IPS-11a (cell line): ENCODE measurements around the gene ARID5A.
"Not testable (repeated sequence)": the region's sequence is repeated elsewhere in the genome, so short reads cannot be mapped to it uniquely, and the experiment has no call there.

Source experiments
- H3K4me3 ChIP-seq: one replicate; pipeline ENCODE4 v1.5.1; 2013; ENCODE audit warnings: low read depth, low read length, control low read depth

The ARID5A gene, protein sequence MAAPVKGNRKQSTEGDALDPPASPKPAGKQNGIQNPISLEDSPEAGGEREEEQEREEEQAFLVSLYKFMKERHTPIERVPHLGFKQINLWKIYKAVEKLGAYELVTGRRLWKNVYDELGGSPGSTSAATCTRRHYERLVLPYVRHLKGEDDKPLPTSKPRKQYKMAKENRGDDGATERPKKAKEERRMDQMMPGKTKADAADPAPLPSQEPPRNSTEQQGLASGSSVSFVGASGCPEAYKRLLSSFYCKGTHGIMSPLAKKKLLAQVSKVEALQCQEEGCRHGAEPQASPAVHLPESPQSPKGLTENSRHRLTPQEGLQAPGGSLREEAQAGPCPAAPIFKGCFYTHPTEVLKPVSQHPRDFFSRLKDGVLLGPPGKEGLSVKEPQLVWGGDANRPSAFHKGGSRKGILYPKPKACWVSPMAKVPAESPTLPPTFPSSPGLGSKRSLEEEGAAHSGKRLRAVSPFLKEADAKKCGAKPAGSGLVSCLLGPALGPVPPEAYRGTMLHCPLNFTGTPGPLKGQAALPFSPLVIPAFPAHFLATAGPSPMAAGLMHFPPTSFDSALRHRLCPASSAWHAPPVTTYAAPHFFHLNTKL

GRCh38 chr2:96536445-96537065 is at the start of gene ARID5A:
Gene ARID5A, plus strand, starts transcription at chr2:96536752. Its CDS starts 75 bp downstream, at chr2:96536827.
- H3K4me3 ChIP-seq = peak within 1 kb of the TSS; percentile 39

GRCh38 chr2:96489261-96489660 is 47.3 kb upstream of the ARID5A start:
- no peak overlapping the region for H3K4me3 ChIP-seq

DNA sequence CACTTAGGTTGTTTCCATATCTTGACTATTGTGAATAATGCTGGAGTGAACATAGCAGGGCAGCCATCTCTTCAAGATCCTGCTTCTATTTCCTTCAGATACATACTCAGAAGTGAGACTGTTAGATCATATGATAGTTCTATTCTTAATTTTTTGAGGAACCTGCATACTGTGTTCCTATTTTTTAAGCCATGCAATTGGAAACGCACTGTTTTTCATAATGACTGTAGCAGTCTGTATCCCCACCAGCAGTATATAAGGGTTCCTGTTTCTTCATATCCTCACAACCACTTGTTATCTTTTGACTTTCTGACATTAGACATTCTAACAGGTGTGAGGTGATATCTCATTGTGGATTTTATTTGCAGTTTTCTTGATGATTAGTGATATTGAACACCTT is 46.9 kb upstream of the ARID5A start:
- no peak overlapping the region for H3K4me3 ChIP-seq

DNA sequence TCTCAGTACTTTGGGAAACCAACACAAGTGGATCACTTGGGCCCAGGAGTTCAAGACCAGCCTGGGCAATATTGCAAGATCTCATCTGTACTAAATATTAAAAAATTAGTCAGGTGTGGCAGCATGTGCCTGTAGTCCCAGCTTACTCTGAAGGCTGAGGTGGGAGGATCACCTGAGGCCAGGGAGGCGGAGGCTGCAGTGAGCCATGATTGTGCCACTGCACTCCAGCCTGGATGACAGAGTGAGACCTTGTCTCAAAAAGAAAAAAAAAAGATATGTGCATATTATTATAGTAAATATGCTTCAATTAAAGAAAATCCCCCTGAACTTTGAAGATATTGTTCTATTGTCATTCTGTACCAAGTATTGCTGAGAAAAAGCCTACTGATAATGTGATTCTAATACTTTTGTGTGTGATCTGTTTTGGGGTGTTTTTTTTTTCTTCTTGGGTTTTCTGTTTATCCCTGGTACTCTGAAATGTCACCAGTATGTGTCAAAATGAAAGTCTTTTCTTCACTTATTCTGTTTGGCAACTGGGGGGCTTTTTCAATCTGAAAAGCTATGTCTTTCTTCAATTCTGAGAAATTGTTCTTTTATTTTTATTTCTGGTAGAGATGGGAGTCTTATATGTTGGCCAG is 44.6 kb upstream of the ARID5A start:
- H3K4me3 ChIP-seq = no peak overlapping the region

DNA sequence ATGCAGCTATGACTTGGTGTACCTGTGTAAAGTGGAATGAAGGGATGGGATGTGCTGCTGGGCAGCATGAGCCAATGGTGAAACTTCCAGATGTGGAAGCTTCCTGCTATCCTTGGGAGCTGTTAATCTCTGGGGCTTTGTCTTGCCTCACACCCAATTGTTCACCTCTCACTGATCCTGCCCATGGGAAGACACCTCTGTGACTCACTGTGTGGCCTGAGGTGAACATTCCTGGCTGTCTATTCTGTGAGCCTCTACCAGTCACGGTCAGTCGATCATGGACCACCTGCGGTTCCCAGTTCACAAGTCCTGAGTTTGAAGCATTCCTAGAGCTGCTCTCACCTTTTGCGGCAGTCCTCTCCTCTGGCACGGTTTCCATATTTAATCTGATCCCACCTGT is 43.5 kb upstream of the ARID5A start:
- no peak overlapping the region for H3K4me3 ChIP-seq

DNA sequence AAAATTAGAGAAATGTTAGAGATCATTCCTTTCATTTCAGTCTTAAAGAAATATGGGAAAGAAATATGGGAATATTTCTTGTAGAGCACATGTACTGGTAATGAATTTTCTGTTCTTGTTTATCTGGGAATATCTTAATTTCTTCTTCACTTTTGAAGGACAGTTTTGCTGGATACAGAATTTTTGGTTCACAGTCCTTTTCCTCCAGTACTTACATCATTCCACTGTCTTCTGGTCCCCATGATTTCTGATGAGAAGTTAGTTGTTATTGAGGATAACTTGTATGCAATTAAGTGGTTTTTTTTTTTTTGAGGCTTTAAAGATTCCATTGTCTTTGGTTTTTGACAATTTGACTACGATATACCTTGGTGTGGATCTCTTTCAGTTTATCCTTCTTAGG is 42.4 kb upstream of the ARID5A start:
- no peak overlapping the region for H3K4me3 ChIP-seq

- no peak overlapping the region for H3K4me3 ChIP-seq
Measured at GRCh38 chr2:96495982-96496629, 40.4 kb upstream of the ARID5A start.

DNA sequence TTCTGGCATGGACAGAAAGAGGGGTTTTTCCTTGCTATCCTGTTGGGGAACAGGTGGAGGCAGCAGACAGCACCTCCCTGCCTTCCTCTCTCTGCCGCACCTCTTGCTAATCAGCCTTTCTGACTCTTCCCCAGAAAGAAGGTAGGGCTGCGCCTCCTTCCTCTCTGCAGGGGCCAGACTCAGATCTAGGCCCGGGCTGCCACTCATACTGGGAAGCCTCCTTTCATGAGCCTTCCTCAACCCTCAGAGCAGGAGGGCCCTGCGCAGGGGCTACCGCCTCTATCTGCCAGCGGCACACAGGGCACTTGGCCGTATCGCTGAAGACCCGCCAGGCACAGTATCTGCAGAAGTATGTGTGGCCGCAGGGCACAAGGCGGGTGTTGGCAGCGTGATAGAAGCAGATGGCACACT is 38.5 kb upstream of the ARID5A start:
- no peak overlapping the region for H3K4me3 ChIP-seq

GRCh38 chr2:96498611-96499010 is 37.9 kb upstream of the ARID5A start:
- H3K4me3 ChIP-seq = not testable (repeated sequence)

- H3K4me3 ChIP-seq = no peak overlapping the region
Measured at GRCh38 chr2:96499061-96499960, 37.2 kb upstream of the ARID5A start.

DNA sequence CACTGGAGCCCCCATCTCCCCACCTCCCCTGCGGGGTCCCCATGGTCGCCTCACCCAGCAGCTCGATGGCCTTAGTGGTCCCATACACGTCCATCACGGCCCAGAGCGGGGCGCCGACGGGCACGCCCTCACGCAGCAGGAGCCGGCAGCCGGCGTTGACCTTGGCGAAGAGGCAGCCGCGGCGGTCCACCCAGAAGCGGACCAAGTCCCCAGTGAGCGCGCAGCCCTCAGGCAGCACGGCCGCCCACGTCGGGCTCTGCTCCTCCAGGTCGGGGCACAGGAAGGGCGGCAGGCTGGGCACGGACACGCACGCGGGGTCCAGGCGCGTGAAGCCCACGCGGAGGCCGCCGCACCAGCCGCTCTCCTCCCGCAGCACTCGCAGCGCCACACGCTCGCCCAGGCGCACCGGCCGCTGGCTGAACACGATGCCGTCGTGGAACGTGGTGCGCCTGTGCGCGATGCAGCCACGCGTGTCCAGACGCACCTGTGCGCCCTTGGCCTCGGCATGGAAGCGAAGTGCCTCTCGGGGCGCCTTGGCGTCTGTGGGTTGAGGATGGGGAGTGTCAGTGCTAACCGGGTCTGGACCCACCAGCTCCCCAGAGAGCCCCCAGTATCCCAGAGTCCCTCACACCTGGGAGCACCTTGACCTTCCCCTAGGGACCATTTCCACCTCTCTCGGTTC is 36.0 kb upstream of the ARID5A start:
- H3K4me3 ChIP-seq = no peak overlapping the region

- no peak overlapping the region for H3K4me3 ChIP-seq
Measured at GRCh38 chr2:96501471-96501874, 35.1 kb upstream of the ARID5A start.

GRCh38 chr2:96501886-96502810 is 34.4 kb upstream of the ARID5A start:
- no peak overlapping the region for H3K4me3 ChIP-seq

DNA sequence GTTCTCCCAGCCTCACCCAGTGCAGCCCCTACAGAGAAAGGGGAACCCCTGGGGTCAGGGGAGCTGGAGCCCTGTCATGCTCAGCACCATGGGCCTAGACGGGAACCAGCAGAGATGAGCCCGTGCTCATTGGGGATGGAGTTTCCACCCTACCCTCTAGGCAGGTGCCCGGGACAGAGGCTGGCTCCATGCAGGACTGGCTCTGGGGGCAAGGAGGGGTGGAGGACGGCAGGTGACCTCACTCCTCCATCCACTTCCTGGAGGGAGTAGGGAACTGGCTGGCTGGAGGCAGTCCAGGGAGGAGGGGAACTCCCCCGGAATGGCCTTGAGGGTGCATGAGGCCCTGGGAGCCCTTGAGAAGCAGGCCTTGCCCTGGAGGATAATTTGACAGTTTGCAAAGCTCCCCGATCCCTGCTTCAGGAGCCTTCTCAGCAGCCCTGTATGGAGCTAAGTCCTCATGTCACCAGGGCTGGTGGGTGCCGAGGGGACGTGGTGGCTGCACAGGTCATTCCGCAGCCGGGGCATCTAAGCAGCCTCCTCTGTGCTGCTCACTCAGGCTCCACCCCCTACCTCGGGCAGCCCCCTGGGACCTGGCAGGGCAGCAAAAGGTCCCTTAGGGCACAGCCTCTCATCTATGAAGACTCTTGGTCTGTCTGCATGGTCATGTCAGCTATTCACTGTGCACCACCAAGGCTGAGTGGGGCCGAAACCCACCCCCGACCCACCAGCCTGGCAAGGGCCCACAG is 33.5 kb upstream of the ARID5A start:
- H3K4me3 ChIP-seq = no peak overlapping the region

- no peak overlapping the region for H3K4me3 ChIP-seq
Measured at GRCh38 chr2:96503637-96504243, 32.8 kb upstream of the ARID5A start.

DNA sequence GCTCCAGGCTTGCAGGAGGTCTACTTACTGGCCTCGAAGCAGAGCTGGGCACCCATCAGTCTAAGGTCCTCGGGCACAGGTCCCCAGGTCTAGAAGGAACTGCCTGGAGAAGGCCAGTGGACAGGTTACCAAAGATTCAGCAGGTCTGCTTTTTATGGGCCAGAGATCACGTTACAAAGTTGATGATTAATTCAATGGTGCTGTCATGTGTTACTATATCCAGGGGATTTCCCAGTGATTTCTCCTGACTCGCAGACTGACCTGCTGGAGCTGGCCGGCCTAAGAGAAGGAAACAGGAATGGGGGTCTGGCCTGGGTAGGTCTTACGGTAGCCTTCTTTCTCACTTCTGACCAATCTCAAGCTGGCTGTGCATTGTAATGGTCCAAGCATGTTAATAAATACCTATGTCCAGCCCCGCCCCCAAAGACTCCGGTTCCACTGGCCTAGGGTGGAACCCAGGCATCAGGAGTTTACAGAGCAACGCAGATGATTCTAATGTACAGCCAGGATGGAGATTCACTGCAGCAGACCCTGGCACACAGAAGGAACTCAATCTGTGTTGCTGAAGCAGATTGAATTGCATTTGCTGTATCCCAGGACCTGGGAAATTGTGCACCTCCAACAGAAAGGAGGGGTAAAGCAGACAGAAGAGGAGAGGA is 31.2 kb upstream of the ARID5A start, which contains the start of gene NEURL3:
TSS of gene NEURL3 (minus strand) at position 127 of the 659 bp plus-strand sequence. CDS start at position 56, 71 bp downstream.
- no peak within 1 kb of the TSS for H3K4me3 ChIP-seq
